SK-N-SH treated with all-trans-retinoic acid at 6 μM for 48 hours (cell line): Measurements from ENCODE around the gene GLI3.

Source experiments
- BACH2 ChIP-seq: fragments of 250-450 bp; sonication (Bioruptor Pico); IDR thresholded peaks from 2 replicates; pipeline ENCODE4 v1.9.0; 2021; ENCODE audit warnings: mild to moderate bottlenecking, borderline replicate concordance
- CREB5 ChIP-seq: fragments of 250-450 bp; sonication (Bioruptor Pico); IDR thresholded peaks from 2 replicates; pipeline ENCODE4 v1.5.1; 2020; ENCODE audit warnings: low read depth, mild to moderate bottlenecking, moderate library complexity
- GLIS3 ChIP-seq: fragments of 250-450 bp; sonication (Bioruptor Pico); IDR thresholded peaks from 2 replicates; pipeline ENCODE4 v1.5.0; 2020; ENCODE audit warnings: mild to moderate bottlenecking, moderate library complexity
- PATZ1 ChIP-seq: fragments of 250-450 bp; sonication (Bioruptor Pico); IDR thresholded peaks from 2 replicates; pipeline ENCODE4 v1.8.0; 2020; ENCODE audit warnings: mild to moderate bottlenecking, moderate library complexity, borderline replicate concordance
- POU6F1 ChIP-seq: fragments of 250-450 bp; sonication (Bioruptor Pico); IDR thresholded peaks from 2 replicates; pipeline ENCODE4 v1.8.0; 2021; ENCODE audit warnings: low read depth, mild to moderate bottlenecking, moderate library complexity, borderline replicate concordance
- PPARA ChIP-seq: fragments of 250-450 bp; sonication (Bioruptor Pico); IDR thresholded peaks from 2 replicates; pipeline ENCODE4 v1.5.0; 2020; ENCODE audit warnings: mild to moderate bottlenecking, borderline replicate concordance
- TCF4 ChIP-seq: fragments of 250-450 bp; sonication (Bioruptor Pico); IDR thresholded peaks from 2 replicates; pipeline ENCODE4 v1.8.0; 2021; ENCODE audit warnings: mild to moderate bottlenecking, moderate library complexity, borderline replicate concordance
- ZFP3 ChIP-seq: fragments of 250-450 bp; sonication (Bioruptor Pico); IDR thresholded peaks from 2 replicates; pipeline ENCODE4 v1.5.0; 2020; ENCODE audit warnings: mild to moderate bottlenecking, moderate library complexity
- ZFP30 ChIP-seq: fragments of 450-650 bp; formaldehyde crosslinking; IDR thresholded peaks from 2 replicates; pipeline ENCODE4 v1.5.0; 2022; ENCODE audit warnings: mild to moderate bottlenecking, moderate library complexity
- ZNF70 ChIP-seq: fragments of 450-650 bp; formaldehyde crosslinking; IDR thresholded peaks from 2 replicates; pipeline ENCODE4 v1.5.0; 2020; ENCODE audit warnings: mild to moderate bottlenecking, moderate library complexity

- no peak for TF ChIP-seq POU6F1 (CRISPR knock-in tag)
- TF ChIP-seq TCF4 (CRISPR knock-in tag): no peak
- no peak for TF ChIP-seq PATZ1 (CRISPR knock-in tag)
- no peak for TF ChIP-seq PPARA (CRISPR knock-in tag)
- TF ChIP-seq GLIS3 (CRISPR knock-in tag): no peak
- TF ChIP-seq ZFP3: no peak
- TF ChIP-seq ZFP30 (CRISPR knock-in tag): no peak
- no peak for TF ChIP-seq ZNF70
- no peak for TF ChIP-seq BACH2 (CRISPR knock-in tag)
- TF ChIP-seq CREB5: no peak
Observed at GRCh38 chr7:42170724-42171123, 66.3 kb downstream of the GLI3 start.
